B cell (primary cell): ENCODE data around the gene ZNF346. TPM values are rescaled to one million over a fixed set of nuclear protein-coding genes. Genes with fewer than 3 reads are reported as not detected.

Source experiments
- ATAC-seq: fragments of 200-7000 bp; cut with Tn5 transposase; one replicate; pipeline ENCODE4 v1.10.0; 2021; ENCODE audit warnings: low read depth, mild to moderate bottlenecking, moderate number of reproducible peaks, moderate library complexity
- CTCF ChIA-PET: fragments of 350-600 bp; sonication (Branson Sonifier 250); formaldehyde crosslinking; loops from one replicate; lab custom pipeline; 2021; ENCODE audit warnings: antibody characterized with exemption, inconsistent platforms; lab: Charles Lee
- POLR2A ChIA-PET: fragments of 350-600 bp; sonication (Branson Sonifier 250); formaldehyde crosslinking; loops from one replicate; lab custom pipeline; 2021; ENCODE audit warnings: antibody characterized with exemption; lab: Charles Lee
- DNase-seq: peaks from one replicate; pipeline ENCODE4 v3.0.0; 2013
- H2AFZ ChIP-seq: 2 replicates; pipeline ENCODE4 v1.6.1; 2012; ENCODE audit warnings: mild to moderate bottlenecking, low read depth, low read length; ENCODE audit not compliant: insufficient read depth, poor library complexity, severe bottlenecking
- H3K27ac ChIP-seq, 2 donors: 1 replicate in 1 of 2; 2 replicates in 1 of 2; pipeline ENCODE4 v1.5.1; 2012 to 2013; ENCODE audit warnings: low read length in 2 of 2, mild to moderate bottlenecking in 2 of 2, moderate library complexity in 1 of 2
- H3K27me3 ChIP-seq, 4 experiments: fragments of 200-600 bp in 1 of 4; sonication (generic) in 1 of 4; replicated peaks in 1 of 4; 1 replicate in 2 of 4; 2 replicates in 2 of 4; pipeline versions ENCODE4 v1.6.1 to v1.7.0; 2013 to 2016; ENCODE audit warnings: low read length in 3 of 4, mild to moderate bottlenecking in 2 of 4, mixed read lengths in 1 of 4, moderate library complexity in 1 of 4; ENCODE audit not compliant: insufficient read depth in 4 of 4, control insufficient read depth in 3 of 4; ENCODE audit errors: control extremely low read depth in 1 of 4
- H3K36me3 ChIP-seq, 2 experiments: replicated peaks in 1 of 2; 1 replicate in 1 of 2; 2 replicates in 1 of 2; pipeline versions ENCODE4 v1.6.1 to v1.7.1; 2013; ENCODE audit warnings: low read length in 1 of 2; ENCODE audit not compliant: insufficient read depth in 2 of 2, control insufficient read depth in 1 of 2; ENCODE audit errors: control extremely low read depth in 1 of 2, extremely low read depth in 1 of 2
- H3K4me1 ChIP-seq, 2 donors: fragments of 200-600 bp in 1 of 2; sonication (generic) in 1 of 2; 1 replicate in 1 of 2; 2 replicates in 1 of 2; pipeline versions ENCODE4 v1.5.1 to v1.6.1; 2013 to 2017; ENCODE audit warnings: low read length in 2 of 2; ENCODE audit not compliant: control insufficient read depth in 2 of 2, insufficient read depth in 2 of 2
- H3K4me2 ChIP-seq: replicated peaks from 2 replicates; pipeline ENCODE3; 2012; ENCODE audit warnings: mild to moderate bottlenecking, low read depth, low read length; ENCODE audit not compliant: poor library complexity, severe bottlenecking
- H3K4me3 ChIP-seq, 5 experiments: fragments of 200-600 bp in 1 of 5; sonication (generic) in 1 of 5; 1 replicate in 3 of 5; 2 replicates in 2 of 5; pipeline versions ENCODE4 v1.5.1 to v1.7.0; 2011 to 2016; ENCODE audit warnings: low read length in 4 of 5, mild to moderate bottlenecking in 4 of 5, low read depth in 2 of 5, control low read depth in 1 of 5, moderate library complexity in 1 of 5; ENCODE audit not compliant: insufficient read depth in 1 of 5; ENCODE audit errors: control extremely low read depth in 1 of 5, extremely low read depth in 1 of 5
- H3K79me2 ChIP-seq: fragments of 200-600 bp; sonication (generic); one replicate; pipeline ENCODE4 v1.6.0; 2016; ENCODE audit warnings: low read length; ENCODE audit not compliant: control insufficient read depth, insufficient read depth
- H3K9ac ChIP-seq: fragments of 200-600 bp; sonication (generic); 2 replicates; pipeline ENCODE4 v1.6.1; 2017; ENCODE audit warnings: mild to moderate bottlenecking, low read length, moderate library complexity
- H3K9me3 ChIP-seq, 3 donors: one replicate each; pipeline versions ENCODE4 v1.6.1 to v1.7.1; 2013; ENCODE audit warnings: low read length in 2 of 3; ENCODE audit not compliant: control insufficient read depth in 2 of 3, insufficient read depth in 1 of 3; ENCODE audit errors: control extremely low read depth in 1 of 3
- H4K20me1 ChIP-seq: 2 replicates; pipeline ENCODE4 v1.6.0; 2012; ENCODE audit warnings: mild to moderate bottlenecking, low read length; ENCODE audit not compliant: insufficient read depth, control insufficient read depth, poor library complexity, severe bottlenecking
- H3K27ac Mint-ChIP-seq: one replicate; pipeline ENCODE4 v1.8.0; 2021; ENCODE audit warnings: mixed read lengths
- H3K27me3 Mint-ChIP-seq: one replicate; pipeline ENCODE4 v1.8.0; 2021; ENCODE audit warnings: mixed read lengths
- H3K4me1 Mint-ChIP-seq: one replicate; pipeline ENCODE4 v1.8.0; 2021; ENCODE audit warnings: mixed read lengths
- H3K4me3 Mint-ChIP-seq: one replicate; pipeline ENCODE4 v1.8.0; 2021; ENCODE audit warnings: mixed read lengths
- H3K9me3 Mint-ChIP-seq: one replicate; pipeline ENCODE4 v1.8.0; 2022; ENCODE audit warnings: mixed read lengths; ENCODE audit not compliant: insufficient read depth
- CTCF ChIP-seq: fragments of 200-600 bp; IDR thresholded peaks from one replicate; pipeline ENCODE4 v1.8.0; 2022; ENCODE audit warnings: antibody characterized with exemption, mild to moderate bottlenecking
- EZH2 ChIP-seq: IDR thresholded peaks from 2 replicates; pipeline ENCODE4 v1.6.1; 2012; ENCODE audit warnings: borderline replicate concordance, low read depth, mild to moderate bottlenecking, moderate library complexity, low read length; ENCODE audit not compliant: insufficient read depth, poor library complexity, severe bottlenecking
- WGBS: methylation state at CpG from one replicate; pipeline ENCODE4 v1.1.5; 2013; ENCODE audit warnings: missing lambda C conversion rate; ENCODE audit not compliant: insufficient coverage; 5-methylcytosine and 5-hydroxymethylcytosine counted together
- intact Hi-C: fragments of 100-400 bp; cut with micrococcal nuclease; formaldehyde crosslinking; loops from one replicate; pipeline ENCODE4 v1.10.0; 2022
- polyA plus RNA-seq: library from polyadenylated mRNA; depleted of rRNA; stranded (reverse); fragments of >200 nt; gene quantifications from 2 replicates; pipeline ENCODE4 v1.2.3, GENCODE V29; 2012
- total RNA-seq, 2 donors: library from RNA; stranded (reverse); fragments of 120-200 nt in 1 of 2; gene quantifications; 1 replicate in 1 of 2; 2 replicates in 1 of 2; pipeline versions ENCODE4 v1.2.3 to v1.2.4, GENCODE V29; 2013 to 2022

The ZNF346 gene
- total and polyA plus RNA-seq, 2 donors (not counting 1 experiment from before 2014, with no cell fraction given) = 20.2 to 38.4 TPM

- peaks cover 73% of the 10 kb centered on the region for H3K79me2 ChIP-seq
- WGBS = 85% methylated on average over 1 of the region's 1 CpG
- no peaks in the 10 kb centered on the region for H4K20me1 ChIP-seq
- ChIA-PET POLR2A (interaction anchor here (0.6 kb wide), 1 partner anchor 163 kb away, joined by 4 read pairs; no protein-coding TSS in a partner anchor), CTCF (no interaction called here)
- DNase-seq = no peak
- no peak overlapping the region for H3K4me2 ChIP-seq
- Mint-ChIP-seq H3K27me3 (no peaks in the 10 kb centered on the region), H3K4me3 (peak overlapping the region; percentile 23), H3K27ac (peak overlapping the region; percentile 37), H3K9me3 (no peaks in the 10 kb centered on the region), H3K4me1 (peaks cover 38% of the 10 kb centered on the region)
- TF ChIP-seq EZH2 (no peak), CTCF (no peak)
- H3K27me3 ChIP-seq = no peaks in the 10 kb centered on the region
- ATAC-seq = no peak
- H3K4me1 ChIP-seq = peaks cover 15 to 17% of the 10 kb centered on the region in 2 donors
- intact Hi-C loops = no loop called here
- no peaks in the 10 kb centered on the region for H3K9me3 ChIP-seq
- H3K36me3 ChIP-seq = peaks cover 5% of the 10 kb centered on the region in 2 experiments
- H3K27ac ChIP-seq = peak overlapping the region in 1 of 2 donors; percentile 35
- H2AFZ ChIP-seq = no peak overlapping the region
- no peak overlapping the region for H3K9ac ChIP-seq
- no peak overlapping the region for H3K4me3 ChIP-seq
Measured at GRCh38 chr5:177024559-177024958, 2.1 kb downstream of the ZNF346 start.

- CTCF ChIA-PET = no interaction called here
- TF ChIP-seq EZH2 (no peak), CTCF (no peak)
- no peaks in the 10 kb centered on the region for H3K27me3 ChIP-seq
- Mint-ChIP-seq H3K27ac (peak overlapping the region; percentile 10), H3K27me3 (no peaks in the 10 kb centered on the region), H3K9me3 (no peaks in the 10 kb centered on the region), H3K4me1 (peaks cover 38% of the 10 kb centered on the region), H3K4me3 (peak overlapping the region; percentile 8)
- ATAC-seq (no peak), DNase-seq (no peak)
- peaks cover 5% of the 10 kb centered on the region in 2 experiments for H3K36me3 ChIP-seq
- POLR2A ChIA-PET = no interaction called here
- H3K79me2 ChIP-seq = peaks cover 72% of the 10 kb centered on the region
- no peak overlapping the region for H3K9ac ChIP-seq
- peaks cover 15 to 17% of the 10 kb centered on the region in 2 donors for H3K4me1 ChIP-seq
- H4K20me1 ChIP-seq = no peaks in the 10 kb centered on the region
- H3K4me3 ChIP-seq = no peak overlapping the region
- 93% methylated on average over 2 of the region's 3 CpGs for WGBS
- no peak overlapping the region for H2AFZ ChIP-seq
- no peak overlapping the region for H3K4me2 ChIP-seq
- peaks cover 0 to 1% (median 0%) of the 10 kb centered on the region in 3 donors for H3K9me3 ChIP-seq
- intact Hi-C loops = no loop called here
- peak overlapping the region in 1 of 2 donors; percentile 35 for H3K27ac ChIP-seq
Measured at GRCh38 chr5:177025101-177025601, 2.7 kb downstream of the ZNF346 start.
